Mononuclear cell (primary cell): ENCODE measurements around the gene GPR12. TPM values are rescaled to one million over a fixed set of nuclear protein-coding genes. Genes with fewer than 3 reads are reported as not detected.

ENCODE experiments used
- total RNA-seq: library from RNA; depleted of rRNA; stranded (reverse); fragments of >200 nt; gene quantifications from one replicate; pipeline ENCODE4 v1.2.3, GENCODE V29; 2012

Gene GPR12
- total RNA-seq, 1 donor: not detected

Other genes starting within 250 kb of the GPR12 start
- 0.94 TPM for gene WASF3, start 203.1 kb downstream of the GPR12 start, total RNA-seq